ENCODE data around the gene FHIT.

The FHIT gene

GRCh38 chr3:60812502-60812901 is 438.8 kb downstream of the FHIT start:
- H3K27me3 ChIP-seq (ENCODE audit: control insufficient read depth in 1 of 2, insufficient read depth in 2 of 2, low read length in 2 of 2): no peaks in the 10 kb centered on the region
- no peak overlapping the region for H3K9ac ChIP-seq (ENCODE audit: low read depth in 1 of 2, low read length in 2 of 2)
- no peak overlapping the region for H3K4me3 ChIP-seq (ENCODE audit: low read depth in 1 of 2, low read length in 2 of 2)
- no peak overlapping the region for H3K27ac ChIP-seq (ENCODE audit: low read depth, low read length)
- H3K36me3 ChIP-seq (ENCODE audit: control insufficient read depth in 1 of 2, insufficient read depth in 2 of 2, low read length in 2 of 2): no peaks in the 10 kb centered on the region
- no peaks in the 10 kb centered on the region for H3K9me3 ChIP-seq (ENCODE audit: control insufficient read depth in 1 of 2, low read length in 2 of 2)
- no peaks in the 10 kb centered on the region for H3K4me1 ChIP-seq (ENCODE audit: control insufficient read depth in 1 of 2, insufficient read depth in 2 of 2, low read length in 2 of 2)

- no peak overlapping the region for H3K4me3 ChIP-seq (ENCODE audit: low read depth in 1 of 2, low read length in 2 of 2)
- H3K27ac ChIP-seq (ENCODE audit: low read depth, low read length): no peak overlapping the region
- H3K9ac ChIP-seq (ENCODE audit: low read depth in 1 of 2, low read length in 2 of 2): no peak overlapping the region
- H3K9me3 ChIP-seq (ENCODE audit: control insufficient read depth in 1 of 2, low read length in 2 of 2): no peaks in the 10 kb centered on the region
- no peaks in the 10 kb centered on the region for H3K4me1 ChIP-seq (ENCODE audit: control insufficient read depth in 1 of 2, insufficient read depth in 2 of 2, low read length in 2 of 2)
- no peaks in the 10 kb centered on the region for H3K27me3 ChIP-seq (ENCODE audit: control insufficient read depth in 1 of 2, insufficient read depth in 2 of 2, low read length in 2 of 2)
- no peaks in the 10 kb centered on the region for H3K36me3 ChIP-seq (ENCODE audit: control insufficient read depth in 1 of 2, insufficient read depth in 2 of 2, low read length in 2 of 2)
Observed at GRCh38 chr3:60810881-60811280, 440.4 kb downstream of the FHIT start.

- Histone ChIP-seq H3K27me3 (ENCODE audit: control insufficient read depth in 1 of 2, insufficient read depth in 2 of 2, low read length in 2 of 2) (no peaks in the 10 kb centered on the region), H3K27ac (ENCODE audit: low read depth, low read length) (no peak overlapping the region), H3K9ac (ENCODE audit: low read depth in 1 of 2, low read length in 2 of 2) (no peak overlapping the region), H3K36me3 (ENCODE audit: control insufficient read depth in 1 of 2, insufficient read depth in 2 of 2, low read length in 2 of 2) (no peaks in the 10 kb centered on the region), H3K4me1 (ENCODE audit: control insufficient read depth in 1 of 2, insufficient read depth in 2 of 2, low read length in 2 of 2) (no peaks in the 10 kb centered on the region), H3K4me3 (ENCODE audit: low read depth in 1 of 2, low read length in 2 of 2) (no peak overlapping the region), H3K9me3 (ENCODE audit: control insufficient read depth in 1 of 2, low read length in 2 of 2) (no peaks in the 10 kb centered on the region)
Observed at GRCh38 chr3:60809857-60810610, 441.2 kb downstream of the FHIT start.

GRCh38 chr3:60803216-60804173 is 447.8 kb downstream of the FHIT start:
- Histone ChIP-seq H3K9me3 (ENCODE audit: control insufficient read depth in 1 of 2, low read length in 2 of 2) (no peaks in the 10 kb centered on the region), H3K4me1 (ENCODE audit: control insufficient read depth in 1 of 2, insufficient read depth in 2 of 2, low read length in 2 of 2) (no peaks in the 10 kb centered on the region), H3K27me3 (ENCODE audit: control insufficient read depth in 1 of 2, insufficient read depth in 2 of 2, low read length in 2 of 2) (no peaks in the 10 kb centered on the region), H3K9ac (ENCODE audit: low read depth in 1 of 2, low read length in 2 of 2) (no peak overlapping the region), H3K36me3 (ENCODE audit: control insufficient read depth in 1 of 2, insufficient read depth in 2 of 2, low read length in 2 of 2) (no peaks in the 10 kb centered on the region), H3K27ac (ENCODE audit: low read depth, low read length) (no peak overlapping the region), H3K4me3 (ENCODE audit: low read depth in 1 of 2, low read length in 2 of 2) (no peak overlapping the region)

GRCh38 chr3:60801307-60801706 is 449.9 kb downstream of the FHIT start:
- Histone ChIP-seq H3K4me1 (ENCODE audit: control insufficient read depth in 1 of 2, insufficient read depth in 2 of 2, low read length in 2 of 2) (no peaks in the 10 kb centered on the region), H3K27ac (ENCODE audit: low read depth, low read length) (no peak overlapping the region), H3K4me3 (ENCODE audit: low read depth in 1 of 2, low read length in 2 of 2) (no peak overlapping the region), H3K36me3 (ENCODE audit: control insufficient read depth in 1 of 2, insufficient read depth in 2 of 2, low read length in 2 of 2) (no peaks in the 10 kb centered on the region), H3K9ac (ENCODE audit: low read depth in 1 of 2, low read length in 2 of 2) (no peak overlapping the region), H3K9me3 (ENCODE audit: control insufficient read depth in 1 of 2, low read length in 2 of 2) (no peaks in the 10 kb centered on the region), H3K27me3 (ENCODE audit: control insufficient read depth in 1 of 2, insufficient read depth in 2 of 2, low read length in 2 of 2) (no peaks in the 10 kb centered on the region)

GRCh38 chr3:60798456-60798855 is 452.8 kb downstream of the FHIT start:
- no peaks in the 10 kb centered on the region for H3K4me1 ChIP-seq (ENCODE audit: control insufficient read depth in 1 of 2, insufficient read depth in 2 of 2, low read length in 2 of 2)
- H3K4me3 ChIP-seq (ENCODE audit: low read depth in 1 of 2, low read length in 2 of 2): no peak overlapping the region
- H3K27me3 ChIP-seq (ENCODE audit: control insufficient read depth in 1 of 2, insufficient read depth in 2 of 2, low read length in 2 of 2): no peaks in the 10 kb centered on the region
- no peak overlapping the region for H3K27ac ChIP-seq (ENCODE audit: low read depth, low read length)
- H3K9ac ChIP-seq (ENCODE audit: low read depth in 1 of 2, low read length in 2 of 2): no peak overlapping the region
- H3K36me3 ChIP-seq (ENCODE audit: control insufficient read depth in 1 of 2, insufficient read depth in 2 of 2, low read length in 2 of 2): no peaks in the 10 kb centered on the region
- H3K9me3 ChIP-seq (ENCODE audit: control insufficient read depth in 1 of 2, low read length in 2 of 2): no peaks in the 10 kb centered on the region

GRCh38 chr3:60792249-60792852 is 458.9 kb downstream of the FHIT start:
- no peaks in the 10 kb centered on the region for H3K27me3 ChIP-seq (ENCODE audit: control insufficient read depth in 1 of 2, insufficient read depth in 2 of 2, low read length in 2 of 2)

GRCh38 chr3:60788185-60788584 is 463.1 kb downstream of the FHIT start:
- H3K36me3 ChIP-seq (ENCODE audit: control insufficient read depth in 1 of 2, insufficient read depth in 2 of 2, low read length in 2 of 2): no peaks in the 10 kb centered on the region
- no peaks in the 10 kb centered on the region for H3K27me3 ChIP-seq (ENCODE audit: control insufficient read depth in 1 of 2, insufficient read depth in 2 of 2, low read length in 2 of 2)
- H3K4me3 ChIP-seq (ENCODE audit: low read depth in 1 of 2, low read length in 2 of 2): no peak overlapping the region
- H3K27ac ChIP-seq (ENCODE audit: low read depth, low read length): no peak overlapping the region
- H3K4me1 ChIP-seq (ENCODE audit: control insufficient read depth in 1 of 2, insufficient read depth in 2 of 2, low read length in 2 of 2): no peaks in the 10 kb centered on the region
- no peaks in the 10 kb centered on the region for H3K9me3 ChIP-seq (ENCODE audit: control insufficient read depth in 1 of 2, low read length in 2 of 2)
- no peak overlapping the region for H3K9ac ChIP-seq (ENCODE audit: low read depth in 1 of 2, low read length in 2 of 2)

More at GRCh38 chr3:60792249-60792852, 458.9 kb downstream of the FHIT start:
- Histone ChIP-seq H3K36me3 (ENCODE audit: control insufficient read depth in 1 of 2, insufficient read depth in 2 of 2, low read length in 2 of 2) (no peaks in the 10 kb centered on the region), H3K27ac (ENCODE audit: low read depth, low read length) (no peak overlapping the region), H3K4me1 (ENCODE audit: control insufficient read depth in 1 of 2, insufficient read depth in 2 of 2, low read length in 2 of 2) (no peaks in the 10 kb centered on the region), H3K9ac (ENCODE audit: low read depth in 1 of 2, low read length in 2 of 2) (no peak overlapping the region), H3K4me3 (ENCODE audit: low read depth in 1 of 2, low read length in 2 of 2) (no peak overlapping the region), H3K9me3 (ENCODE audit: control insufficient read depth in 1 of 2, low read length in 2 of 2) (no peaks in the 10 kb centered on the region)

GRCh38 chr3:60781935-60782334 is 469.3 kb downstream of the FHIT start:
- no peak overlapping the region for H3K9ac ChIP-seq (ENCODE audit: low read depth in 1 of 2, low read length in 2 of 2)
- H3K4me3 ChIP-seq (ENCODE audit: low read depth in 1 of 2, low read length in 2 of 2): no peak overlapping the region
- H3K4me1 ChIP-seq (ENCODE audit: control insufficient read depth in 1 of 2, insufficient read depth in 2 of 2, low read length in 2 of 2): no peaks in the 10 kb centered on the region
- no peaks in the 10 kb centered on the region for H3K27me3 ChIP-seq (ENCODE audit: control insufficient read depth in 1 of 2, insufficient read depth in 2 of 2, low read length in 2 of 2)
- no peak overlapping the region for H3K27ac ChIP-seq (ENCODE audit: low read depth, low read length)
- H3K36me3 ChIP-seq (ENCODE audit: control insufficient read depth in 1 of 2, insufficient read depth in 2 of 2, low read length in 2 of 2): no peaks in the 10 kb centered on the region
- H3K9me3 ChIP-seq (ENCODE audit: control insufficient read depth in 1 of 2, low read length in 2 of 2): peaks cover 5 to 7% of the 10 kb centered on the region in 2 donors

GRCh38 chr3:60779637-60780036 is 471.6 kb downstream of the FHIT start:
- Histone ChIP-seq H3K9ac (ENCODE audit: low read depth in 1 of 2, low read length in 2 of 2) (no peak overlapping the region), H3K4me1 (ENCODE audit: control insufficient read depth in 1 of 2, insufficient read depth in 2 of 2, low read length in 2 of 2) (no peaks in the 10 kb centered on the region)

More at GRCh38 chr3:60779637-60780036, 471.6 kb downstream of the FHIT start:
- Histone ChIP-seq H3K36me3 (ENCODE audit: control insufficient read depth in 1 of 2, insufficient read depth in 2 of 2, low read length in 2 of 2) (no peaks in the 10 kb centered on the region), H3K9me3 (ENCODE audit: control insufficient read depth in 1 of 2, low read length in 2 of 2) (peaks cover 10 to 14% of the 10 kb centered on the region in 2 donors), H3K27ac (ENCODE audit: low read depth, low read length) (no peak overlapping the region), H3K27me3 (ENCODE audit: control insufficient read depth in 1 of 2, insufficient read depth in 2 of 2, low read length in 2 of 2) (no peaks in the 10 kb centered on the region), H3K4me3 (ENCODE audit: low read depth in 1 of 2, low read length in 2 of 2) (no peak overlapping the region)

Measured in duodenal mucosa (tissue), 2 donors.